DMS79 (cell line): Measurements from ENCODE around the gene BAZ1B.
"Not testable (repeated sequence)": the region's sequence is repeated elsewhere in the genome, so short reads cannot be mapped to it uniquely, and the experiment has no call there.

Source experiments
- DNase-seq: peaks from one replicate; lab custom pipeline; 2025; lab: John Stamatoyannopoulos, UW

Gene BAZ1B

DNA sequence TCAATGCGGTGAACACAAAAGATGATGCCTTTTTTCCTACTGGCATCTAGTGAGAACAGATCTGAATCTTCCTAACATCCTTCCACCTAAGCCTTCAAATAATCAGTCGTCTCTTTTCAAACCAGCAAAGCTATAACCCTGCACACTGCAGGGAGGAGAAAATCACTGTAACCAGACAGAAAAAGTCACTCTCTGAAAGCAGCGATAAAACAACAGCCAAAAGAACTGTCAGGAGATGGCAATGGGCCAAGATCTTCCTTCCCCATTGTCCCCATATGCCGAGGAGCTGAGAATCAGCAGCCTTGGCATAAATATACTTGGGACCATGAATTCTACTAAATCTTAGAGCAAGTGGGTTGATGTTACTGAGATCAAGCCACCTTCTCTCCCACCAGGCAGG is 75.4 kb downstream of the BAZ1B start:
- no peak for DNase-seq

DNA sequence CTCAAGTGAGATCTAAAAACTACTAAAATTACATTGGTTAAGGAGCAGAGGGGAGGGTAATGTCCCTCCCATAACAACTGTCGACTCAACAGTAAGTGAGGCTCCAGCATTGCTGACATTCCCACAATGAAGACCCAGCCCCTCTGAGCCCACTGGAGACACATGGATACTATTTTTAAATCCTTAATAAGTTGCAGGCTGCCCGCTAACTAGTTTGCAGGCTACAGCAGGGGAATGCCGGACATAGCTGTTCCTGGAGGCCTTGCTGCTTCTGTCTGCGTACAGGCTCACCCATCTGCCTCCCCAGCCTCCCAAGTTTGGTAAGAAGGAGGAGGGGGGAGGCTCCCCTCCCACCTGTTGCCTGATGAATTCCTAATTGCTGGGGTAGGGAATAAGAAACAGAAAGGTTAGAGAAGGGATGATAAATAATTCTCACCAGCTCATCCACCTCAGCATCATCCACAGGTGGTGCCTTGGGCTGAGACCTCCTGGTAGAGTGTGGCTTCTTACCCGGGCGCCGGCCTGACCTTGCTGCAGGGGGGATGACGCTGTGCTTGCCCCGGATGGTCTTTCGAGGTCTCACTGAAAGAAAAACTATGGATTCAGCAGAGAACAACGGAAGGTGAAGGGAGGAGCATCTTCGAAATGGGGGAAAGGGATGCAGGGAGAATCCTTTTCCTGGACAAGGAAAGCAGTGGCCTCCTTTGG is 78.4 kb downstream of the BAZ1B start:
- DNase-seq: no peak

DNA sequence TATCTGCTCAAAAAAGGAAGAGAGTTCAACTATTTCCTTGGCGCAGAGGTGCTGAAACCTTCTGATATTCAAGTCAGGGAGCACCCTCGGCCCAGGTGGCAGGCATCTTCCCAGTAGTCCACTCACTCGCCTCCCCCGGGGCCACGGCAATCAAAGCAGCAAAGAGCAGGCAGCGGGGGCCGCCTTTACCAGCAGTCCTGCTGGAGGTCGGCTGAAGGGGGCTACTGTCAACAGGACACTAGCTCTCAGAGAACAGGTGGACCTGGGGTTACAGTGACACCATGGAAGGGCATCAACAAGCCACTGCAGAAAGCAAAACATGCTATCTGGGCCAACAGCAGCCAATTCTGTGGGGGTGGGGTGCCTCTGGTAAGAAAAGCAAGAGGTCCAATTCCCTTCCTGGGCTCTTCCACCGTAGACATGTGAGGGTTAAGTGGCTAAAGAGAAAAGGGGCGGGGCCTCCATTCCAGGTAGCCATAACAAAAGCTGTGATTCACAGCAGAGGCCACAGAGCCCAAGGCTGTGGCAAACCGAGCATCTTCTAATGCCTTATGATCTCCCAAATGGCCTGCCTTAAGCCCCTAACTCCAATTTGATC is 79.1 kb downstream of the BAZ1B start:
- DNase-seq: peak; percentile 58

DNA sequence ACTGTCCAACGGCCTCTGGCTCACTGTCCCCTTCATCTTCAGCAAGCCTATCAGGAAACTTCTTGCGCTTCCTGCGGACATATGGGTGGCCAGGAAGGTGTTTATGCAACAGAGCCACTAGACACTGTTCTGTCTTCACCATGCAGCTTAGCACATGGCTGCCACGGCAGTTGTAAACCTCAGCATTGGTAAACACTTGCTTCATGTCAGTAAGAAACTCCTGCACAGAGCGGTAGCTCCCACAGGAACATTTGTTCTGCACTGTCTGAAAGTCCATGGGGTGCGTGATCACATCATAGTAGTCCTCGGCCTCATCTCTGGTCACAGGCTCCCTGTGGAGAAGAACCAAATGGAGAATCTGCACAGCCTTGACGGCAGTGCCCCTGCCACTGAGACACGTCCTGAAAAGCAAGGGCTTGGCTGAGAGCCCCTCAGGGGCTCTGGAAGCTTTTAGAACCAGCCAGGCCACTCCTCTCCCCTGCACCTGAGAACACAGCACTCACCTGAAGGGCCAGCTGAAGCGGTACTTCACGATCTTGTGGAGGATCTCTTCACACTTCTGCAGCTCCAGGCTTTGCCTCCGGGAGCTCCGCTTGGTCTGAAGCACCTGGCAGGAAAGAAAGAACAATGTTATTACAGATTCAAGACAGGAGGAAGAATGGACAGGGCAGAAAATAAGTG is 79.7 kb downstream of the BAZ1B start:
- DNase-seq: peak; percentile 99

DNA sequence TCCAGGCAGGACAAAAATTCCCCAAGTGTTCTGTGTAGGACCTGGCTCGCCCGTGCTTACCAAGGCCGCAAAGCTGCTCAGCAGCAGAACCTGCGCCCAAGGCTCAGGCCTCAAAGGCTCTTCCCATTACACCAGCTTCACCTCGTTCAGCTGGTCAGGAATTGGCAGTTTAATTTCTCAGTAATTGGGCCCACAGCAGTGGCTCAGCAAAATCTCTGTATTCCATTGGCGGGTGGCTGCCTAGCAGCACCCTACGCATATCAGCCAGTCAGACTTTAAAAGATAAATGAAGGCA is 82.7 kb downstream of the BAZ1B start:
- DNase-seq: no peak

DNA sequence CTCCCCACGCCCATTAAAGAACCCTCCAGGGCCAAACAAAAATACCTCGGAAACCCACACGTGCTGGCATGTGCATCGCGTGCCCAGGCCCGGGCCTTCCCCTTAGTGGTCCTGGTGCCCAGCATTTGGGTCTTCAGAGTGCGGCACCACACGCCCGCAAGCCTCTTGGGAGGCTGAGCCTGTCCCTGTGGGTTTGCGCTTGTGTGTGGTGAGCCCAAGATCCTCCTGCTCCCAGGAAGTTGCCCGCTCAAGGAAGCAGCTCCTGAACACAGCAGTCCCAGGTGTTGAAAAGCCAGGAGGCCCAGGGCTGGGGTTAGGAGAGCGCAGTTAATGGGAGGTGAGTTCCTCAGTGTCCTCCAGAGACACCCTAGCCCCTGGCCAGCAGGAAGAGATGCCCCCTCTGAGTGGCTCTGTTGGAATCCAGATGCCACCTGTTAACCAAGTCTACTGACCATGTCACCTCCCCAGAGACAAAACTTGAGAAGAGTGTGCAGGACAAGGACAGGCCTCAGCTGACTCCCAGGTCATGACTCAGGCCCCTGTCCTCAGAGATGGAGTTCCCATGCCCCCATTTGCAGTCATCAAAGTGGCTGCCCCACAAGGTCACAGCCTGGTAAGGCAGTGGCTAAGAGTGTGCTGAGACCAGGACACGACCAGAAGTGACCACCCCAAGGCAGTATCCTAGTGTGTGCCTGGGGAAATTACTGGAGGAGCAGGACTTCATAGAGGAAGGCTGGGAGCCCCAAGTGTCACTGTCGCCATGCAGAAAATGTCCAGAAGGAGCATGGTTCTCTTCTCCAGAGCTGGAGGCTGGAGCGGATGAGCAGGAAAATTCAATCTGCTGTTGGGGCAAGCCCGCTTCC is 83.3 kb downstream of the BAZ1B start:
- no peak for DNase-seq

DNA sequence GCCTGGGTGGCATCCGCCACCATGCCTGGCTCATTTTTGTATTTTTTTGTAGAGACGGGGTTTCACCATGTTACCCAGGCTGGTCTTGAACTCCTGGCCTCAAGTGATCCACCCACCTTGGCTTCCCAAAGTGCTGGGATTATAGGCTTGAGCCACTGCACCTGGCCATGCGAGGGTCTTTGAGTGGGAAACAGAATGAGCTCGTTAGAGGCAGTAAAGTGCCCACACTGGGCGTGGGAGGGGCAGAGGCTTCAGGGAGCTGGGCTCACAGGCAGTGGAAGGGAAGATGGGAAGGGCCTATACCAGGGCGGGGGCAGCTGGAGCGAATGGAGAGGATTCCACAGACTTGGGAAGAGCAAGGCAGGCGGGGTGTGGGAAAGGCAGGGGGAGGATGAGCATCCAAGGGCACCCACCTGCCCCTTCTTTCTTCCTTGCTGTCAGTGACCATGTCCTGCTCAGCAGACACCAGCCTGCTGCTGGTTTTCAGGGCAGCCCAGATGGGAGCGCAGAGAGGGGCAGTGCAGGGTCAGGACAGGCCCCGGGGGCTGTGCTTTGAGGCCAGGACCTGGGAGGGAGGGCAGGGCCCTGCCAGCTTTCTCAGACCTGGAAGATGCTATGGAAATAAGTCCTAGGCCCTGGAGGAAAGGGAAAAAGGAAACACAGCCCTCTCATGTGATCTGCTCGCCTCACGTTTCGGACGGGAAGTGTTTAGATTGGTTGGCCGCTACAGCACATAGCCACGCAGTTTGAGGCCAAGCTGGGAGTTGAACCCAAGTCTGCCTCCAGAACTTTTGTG is 84.3 kb downstream of the BAZ1B start:
- no peak for DNase-seq

DNA sequence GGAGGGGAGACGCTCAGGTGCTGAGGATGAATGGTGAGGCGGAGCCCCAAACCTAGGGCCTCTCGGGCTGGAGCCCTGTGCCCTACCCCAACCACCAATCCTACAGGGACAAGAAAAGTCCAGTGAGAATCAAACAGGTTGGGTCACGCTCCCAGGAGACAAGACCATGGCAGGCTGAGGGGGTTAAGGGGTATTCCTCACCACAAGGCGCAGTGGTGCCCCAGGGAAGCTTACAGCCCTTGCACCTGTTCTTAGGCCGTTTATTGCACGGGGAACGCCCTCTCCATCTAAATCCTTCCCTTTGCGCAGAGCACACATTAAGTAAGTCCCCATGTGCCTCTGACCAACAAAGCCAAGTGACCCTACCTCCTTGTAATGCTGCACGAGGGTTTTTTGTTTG is 85.0 kb downstream of the BAZ1B start:
- DNase-seq: no peak

DNA sequence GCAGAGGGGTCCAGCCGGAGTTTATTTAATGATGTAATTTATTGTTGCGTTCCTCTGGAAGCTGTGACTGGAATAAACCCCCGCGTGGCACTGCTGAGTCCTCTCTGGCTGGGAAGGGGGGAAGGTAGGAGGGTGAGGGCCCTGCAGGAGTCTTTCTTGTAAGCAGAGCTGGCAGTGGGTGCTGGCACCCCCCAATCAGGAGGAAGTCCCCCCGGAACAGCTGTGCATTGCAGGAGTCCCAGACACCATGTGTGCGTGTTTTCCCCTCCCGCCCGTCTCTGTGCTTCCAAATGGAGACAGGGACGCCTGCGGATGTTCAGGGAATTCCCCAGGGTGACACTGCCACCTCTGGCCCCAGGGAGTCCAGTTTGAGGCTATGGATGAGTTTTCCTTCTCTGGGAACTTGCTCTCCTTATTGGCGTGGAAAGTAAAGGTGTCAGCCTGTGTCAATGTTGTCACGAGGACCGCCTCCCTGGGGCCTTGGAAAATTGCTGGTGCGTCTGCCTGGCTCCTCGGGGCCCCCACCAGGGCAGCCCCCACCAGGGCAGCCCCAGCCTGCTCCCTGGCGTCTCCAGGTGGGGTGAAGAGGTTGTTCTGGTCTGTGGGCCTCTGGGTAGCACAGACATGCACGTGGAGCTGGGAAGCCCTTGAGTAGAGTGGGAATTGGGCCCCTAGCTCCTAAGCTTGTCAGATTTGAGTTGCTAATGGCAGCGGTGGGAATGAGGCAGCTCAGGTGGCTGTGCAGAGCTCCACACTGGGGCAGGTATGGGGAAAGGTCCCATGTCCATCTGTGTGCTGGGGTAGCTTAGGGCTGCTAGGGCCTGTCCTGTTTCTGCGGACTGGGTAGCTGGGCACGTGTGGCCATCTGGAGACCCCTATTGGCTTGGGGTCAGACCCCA is 85.8 kb downstream of the BAZ1B start:
- no peak for DNase-seq

DNA sequence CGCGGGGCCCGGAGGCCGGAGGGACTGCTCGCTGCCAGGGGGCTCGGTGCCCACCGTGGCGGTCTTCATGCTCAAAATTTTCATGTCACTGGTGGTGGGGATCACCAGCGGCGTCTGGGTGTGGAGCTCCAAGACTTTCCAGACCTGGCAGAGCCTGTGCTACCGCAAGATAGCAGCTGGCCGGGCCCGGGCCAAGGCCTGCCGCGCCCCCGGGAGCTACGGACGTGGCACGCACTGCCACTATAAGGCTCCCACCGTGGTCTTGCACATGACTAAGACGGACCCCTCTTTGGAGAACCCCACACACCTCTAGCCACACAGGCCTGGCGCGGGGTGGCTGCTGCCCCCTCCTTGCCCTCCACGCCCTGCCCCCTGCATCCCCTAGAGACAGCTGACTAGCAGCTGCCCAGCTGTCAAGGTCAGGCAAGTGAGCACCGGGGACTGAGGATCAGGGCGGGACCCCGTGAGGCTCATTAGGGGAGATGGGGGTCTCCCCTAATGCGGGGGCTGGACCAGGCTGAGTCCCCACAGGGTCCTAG is 86.6 kb downstream of the BAZ1B start:
- DNase-seq: no peak

DNA sequence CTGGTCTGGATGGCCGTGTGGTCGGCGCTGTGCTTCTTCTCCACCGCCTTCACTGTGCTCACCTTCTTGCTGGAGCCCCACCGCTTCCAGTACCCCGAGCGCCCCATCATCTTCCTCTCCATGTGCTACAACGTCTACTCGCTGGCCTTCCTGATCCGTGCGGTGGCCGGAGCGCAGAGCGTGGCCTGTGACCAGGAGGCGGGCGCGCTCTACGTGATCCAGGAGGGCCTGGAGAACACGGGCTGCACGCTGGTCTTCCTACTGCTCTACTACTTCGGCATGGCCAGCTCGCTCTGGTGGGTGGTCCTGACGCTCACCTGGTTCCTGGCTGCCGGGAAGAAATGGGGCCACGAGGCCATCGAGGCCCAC is 87.4 kb downstream of the BAZ1B start:
- DNase-seq: no peak

DNA sequence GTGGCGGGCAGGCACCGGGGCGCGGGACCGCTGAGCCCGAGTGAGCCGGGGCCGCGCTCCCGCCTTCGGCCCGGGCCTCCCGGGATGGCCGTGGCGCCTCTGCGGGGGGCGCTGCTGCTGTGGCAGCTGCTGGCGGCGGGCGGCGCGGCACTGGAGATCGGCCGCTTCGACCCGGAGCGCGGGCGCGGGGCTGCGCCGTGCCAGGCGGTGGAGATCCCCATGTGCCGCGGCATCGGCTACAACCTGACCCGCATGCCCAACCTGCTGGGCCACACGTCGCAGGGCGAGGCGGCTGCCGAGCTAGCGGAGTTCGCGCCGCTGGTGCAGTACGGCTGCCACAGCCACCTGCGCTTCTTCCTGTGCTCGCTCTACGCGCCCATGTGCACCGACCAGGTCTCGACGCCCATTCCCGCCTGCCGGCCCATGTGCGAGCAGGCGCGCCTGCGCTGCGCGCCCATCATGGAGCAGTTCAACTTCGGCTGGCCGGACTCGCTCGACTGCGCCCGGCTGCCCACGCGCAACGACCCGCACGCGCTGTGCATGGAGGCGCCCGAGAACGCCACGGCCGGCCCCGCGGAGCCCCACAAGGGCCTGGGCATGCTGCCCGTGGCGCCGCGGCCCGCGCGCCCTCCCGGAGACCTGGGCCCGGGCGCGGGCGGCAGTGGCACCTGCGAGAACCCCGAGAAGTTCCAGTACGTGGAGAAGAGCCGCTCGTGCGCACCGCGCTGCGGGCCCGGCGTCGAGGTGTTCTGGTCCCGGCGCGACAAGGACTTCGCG is 88.0 kb downstream of the BAZ1B start:
- no peak for DNase-seq

DNA sequence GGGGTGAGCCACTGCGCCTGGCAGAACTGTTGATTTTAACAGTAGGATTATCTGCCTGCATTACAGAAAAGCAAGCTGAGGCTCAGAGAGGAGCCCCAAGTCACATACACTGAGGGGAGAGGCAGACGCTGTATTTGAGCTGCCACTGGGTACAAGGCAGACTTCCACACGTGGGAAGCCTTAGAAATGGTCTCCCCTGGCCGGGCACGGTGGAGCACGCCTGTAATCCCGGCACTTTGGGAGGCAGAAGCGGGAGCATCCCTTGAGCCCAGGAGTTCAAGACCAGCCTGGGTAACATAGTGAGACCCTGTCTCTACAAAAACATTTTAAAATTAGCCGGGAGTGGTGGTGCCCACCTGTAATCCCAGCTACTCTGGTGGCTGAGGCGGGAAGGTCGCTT is 89.4 kb downstream of the BAZ1B start:
- no peak for DNase-seq

DNA sequence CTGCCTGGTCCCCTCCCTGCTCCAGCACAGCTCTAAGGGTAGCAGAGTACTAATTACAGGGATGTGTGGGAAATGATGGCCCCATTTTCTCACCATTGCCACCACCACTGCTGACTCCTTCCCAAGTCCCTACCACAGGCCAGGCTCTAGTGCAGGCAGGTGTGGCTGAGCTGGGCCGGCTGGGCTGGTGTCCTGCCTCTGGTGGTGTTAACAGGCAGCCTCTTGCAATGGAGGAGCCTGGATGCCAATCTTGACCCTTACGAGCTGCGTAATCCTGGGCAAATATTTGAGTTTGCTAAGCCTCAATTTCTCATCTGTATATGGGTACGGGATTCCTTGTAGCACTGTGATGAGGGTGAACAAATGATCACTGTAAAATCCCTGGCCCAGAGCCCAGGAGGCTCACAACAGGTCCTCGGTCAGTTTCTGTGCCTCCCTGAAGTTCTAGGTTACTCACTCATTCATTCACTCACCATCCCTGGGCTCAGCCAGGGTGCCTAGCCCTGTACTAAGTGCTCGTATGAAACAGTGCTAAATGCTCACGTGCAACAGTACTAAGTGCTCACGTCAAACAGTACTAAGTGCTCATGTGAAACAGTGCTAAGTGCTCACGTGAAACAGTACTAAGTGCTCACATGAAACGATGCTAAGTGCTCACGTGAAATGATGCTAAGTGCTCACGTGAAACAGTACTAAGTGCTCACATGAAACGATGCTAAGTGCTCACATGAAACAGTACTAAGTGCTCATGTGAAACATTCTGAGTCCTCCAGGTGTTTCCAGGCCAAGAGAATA is 90.9 kb downstream of the BAZ1B start:
- DNase-seq: no peak

DNA sequence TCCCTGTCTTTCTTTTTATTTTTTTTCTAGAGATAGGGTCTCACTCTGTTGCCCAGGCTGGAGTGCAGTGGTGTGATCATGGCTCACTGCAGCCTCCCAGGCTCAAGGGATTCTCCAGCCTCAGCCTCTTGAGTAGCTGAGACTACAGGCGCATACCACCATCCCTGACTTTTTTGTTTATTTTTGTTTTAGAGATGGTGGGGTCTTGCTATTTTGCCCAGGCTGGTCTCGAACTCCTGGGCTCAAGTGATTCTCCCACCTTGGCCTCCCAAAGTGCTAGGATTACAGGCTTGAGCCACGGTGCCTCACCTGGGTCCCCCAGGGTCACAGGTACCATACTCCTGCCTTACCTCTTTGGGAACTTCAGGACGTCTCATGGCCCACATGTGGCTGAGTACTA is 91.6 kb downstream of the BAZ1B start:
- DNase-seq: not testable (repeated sequence)

DNA sequence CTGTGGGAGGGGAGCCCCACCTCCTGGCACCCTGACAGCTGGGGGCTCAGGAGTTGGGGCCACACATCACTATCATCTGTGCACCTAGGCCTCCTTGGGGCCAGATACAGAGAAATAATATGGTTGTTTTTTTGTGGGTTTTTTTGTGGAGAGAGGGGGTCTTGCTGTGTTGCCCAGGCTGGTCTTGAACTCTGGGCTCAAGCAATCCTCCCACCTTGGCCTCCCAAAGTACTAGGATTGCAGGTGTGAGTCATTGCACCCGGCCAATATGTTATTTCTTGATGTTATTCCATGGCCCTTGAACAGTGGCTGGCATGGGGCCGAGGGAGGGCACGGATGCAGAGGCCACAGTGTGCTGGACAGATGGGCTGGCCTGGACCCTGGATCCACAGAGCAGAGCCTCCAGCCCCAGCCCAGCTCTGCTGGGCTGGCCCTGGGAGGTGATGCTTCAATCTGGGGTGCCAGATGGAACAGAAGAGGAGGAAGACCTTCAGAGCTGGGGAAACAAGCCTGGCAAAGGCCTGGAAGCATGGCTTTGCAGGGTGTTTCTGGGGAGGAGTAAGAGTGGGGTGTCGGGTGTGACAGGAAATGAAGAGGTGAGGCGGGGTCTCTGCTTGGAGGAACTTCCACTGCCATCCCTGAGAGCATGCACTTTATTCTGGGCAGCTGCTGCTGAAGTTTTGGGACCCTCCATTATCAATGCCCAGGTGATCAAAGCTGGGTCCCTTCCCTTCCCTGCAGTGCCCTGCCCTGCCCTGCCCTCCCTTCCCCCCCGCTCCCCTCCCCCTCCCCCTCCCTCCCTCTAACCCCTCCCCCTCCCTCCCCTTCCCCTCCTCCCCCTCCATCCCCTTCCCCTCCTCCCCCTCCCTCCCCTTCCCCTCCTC is 92.2 kb downstream of the BAZ1B start:
- DNase-seq: no peak

DNA sequence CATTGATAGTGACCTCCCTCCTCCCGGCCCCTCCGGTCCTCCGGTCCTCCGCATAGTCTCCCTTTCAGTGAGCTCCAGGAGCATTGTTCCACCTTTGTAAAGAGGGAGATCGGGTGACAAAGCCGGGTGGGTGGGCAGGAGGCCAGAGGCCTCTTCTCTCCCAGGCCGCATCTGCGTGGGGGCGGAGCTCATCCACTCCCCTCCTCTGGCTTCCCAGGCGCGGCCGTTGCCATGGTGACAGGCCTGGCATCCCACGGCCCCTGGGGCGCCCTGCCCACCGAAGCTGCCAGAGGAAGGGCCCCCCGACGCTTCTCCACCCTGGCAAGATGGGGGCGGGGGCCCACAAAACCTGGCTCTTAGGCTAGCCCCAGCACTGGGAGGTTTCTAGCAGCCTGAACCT is 92.9 kb downstream of the BAZ1B start:
- DNase-seq: peak; percentile 83
